Measurements from ENCODE around the gene OSER1. TPM values are rescaled to one million over a fixed set of nuclear protein-coding genes. Genes with fewer than 3 reads are reported as not detected.
A peak's percentile ranks its signal among the peaks of the same experiment; 100 is the strongest.

OSER1 gene
- total RNA-seq, 1 donor from 2014 or later = 29.6 TPM

DNA sequence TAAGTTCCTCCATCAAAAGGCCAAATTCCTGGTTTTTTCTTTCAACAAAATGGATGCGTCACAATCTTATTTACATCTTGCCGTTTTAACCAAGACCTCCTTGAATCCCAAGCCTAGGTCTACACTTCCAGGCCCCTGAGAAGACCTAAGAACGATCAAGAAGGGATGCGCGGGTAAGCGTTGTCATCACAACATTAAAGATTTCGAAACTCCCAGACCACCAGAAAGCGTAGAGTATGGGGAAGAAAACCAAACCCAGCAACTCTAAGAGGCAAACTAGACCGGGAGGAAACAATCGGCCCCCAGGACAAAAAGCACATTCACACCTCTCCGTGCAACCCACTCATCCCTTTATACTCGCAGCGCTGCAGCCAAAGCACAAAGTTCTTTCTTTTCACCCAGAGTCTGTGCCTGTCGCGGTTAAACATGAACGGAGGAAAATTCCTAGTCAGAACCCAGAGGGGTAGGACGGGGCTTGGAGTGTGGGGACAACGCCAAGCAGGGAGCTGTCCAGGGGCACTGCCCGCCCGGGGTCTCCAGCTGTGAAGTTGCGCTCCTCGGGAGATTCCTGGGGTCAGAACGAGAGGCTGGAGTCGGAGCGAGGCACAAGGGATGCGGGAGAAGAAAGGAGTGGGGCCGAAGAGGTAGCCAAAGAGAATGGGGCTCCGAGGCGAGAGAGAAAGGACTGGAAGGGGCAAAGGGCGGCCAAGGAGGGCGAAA lies 725 bp downstream of the OSER1 start:
- intact Hi-C loops (cut with DNase I) = loop anchor here (10.0 kb wide), 1 partner anchor 175 kb away; no protein-coding TSS in a partner anchor

DNA sequence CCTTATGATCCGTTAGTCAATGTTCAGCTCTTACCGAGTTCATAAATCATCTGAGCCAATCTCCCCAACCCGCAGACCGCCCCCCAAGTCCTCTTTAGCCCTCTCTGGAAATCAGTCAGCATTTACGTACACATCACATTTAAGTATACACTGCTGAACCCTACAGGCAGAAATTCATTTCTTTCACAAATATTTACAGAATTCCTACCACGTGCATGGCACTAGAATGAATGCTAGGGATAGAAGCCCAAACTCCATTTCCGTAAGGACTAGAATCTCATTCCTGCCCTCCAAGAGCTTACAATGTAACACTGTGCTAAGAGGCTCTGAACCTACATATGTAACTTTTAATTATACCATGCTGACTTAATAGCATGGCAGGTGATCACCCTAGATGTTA lies 1.8 kb downstream of the OSER1 start:
- H3K36me3 ChIP-seq = peaks cover 30% of the 10 kb centered on the region
- TF ChIP-seq CTCF (IDR thresholded peaks at IDR 0.05) = no peak
- no peaks in the 10 kb centered on the region for H3K27me3 ChIP-seq
- DNase-seq (no peak), ATAC-seq (no peak)
- peaks cover 48% of the 10 kb centered on the region for H3K4me1 ChIP-seq
- peak overlapping the region; percentile 77 for H3K4me3 ChIP-seq
- H3K27ac ChIP-seq = no peak overlapping the region
- H3K9me3 ChIP-seq = no peaks in the 10 kb centered on the region
- intact Hi-C loops (cut with DNase I) = no loop called here

More for the DNA sequence above, 725 bp downstream of the OSER1 start:
- H3K27me3 ChIP-seq = no peaks in the 10 kb centered on the region
- H3K4me3 ChIP-seq = peak overlapping the region; percentile 77
- H3K36me3 ChIP-seq = peaks cover 19% of the 10 kb centered on the region
- H3K4me1 ChIP-seq = peaks cover 37% of the 10 kb centered on the region
- H3K27ac ChIP-seq = peak overlapping the region; percentile 92
- ATAC-seq (peak; percentile 1), DNase-seq (no peak)
- no peaks in the 10 kb centered on the region for H3K9me3 ChIP-seq
- TF ChIP-seq CTCF (IDR thresholded peaks at IDR 0.05) = no peak

DNA sequence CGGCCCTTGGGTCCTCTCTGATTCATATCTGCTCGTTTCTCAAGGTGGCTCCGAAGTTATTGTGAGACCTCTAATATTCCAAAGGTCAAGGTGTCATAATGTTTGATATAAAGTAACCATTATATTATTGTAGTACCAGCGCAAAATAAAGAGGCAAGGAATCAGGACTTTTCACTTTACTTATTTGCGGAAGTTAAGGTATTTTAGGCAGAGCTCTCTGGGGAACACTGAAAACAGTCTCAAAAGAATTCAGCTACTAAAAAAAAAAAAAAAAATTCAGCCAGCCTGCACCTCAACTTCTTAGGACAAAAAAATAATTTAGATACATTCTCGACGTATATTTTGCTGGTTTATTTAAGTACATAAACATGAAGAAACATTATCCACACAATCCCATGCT lies 2.4 kb downstream of the OSER1 start:
- H3K9me3 ChIP-seq = no peaks in the 10 kb centered on the region
- no peak overlapping the region for H3K27ac ChIP-seq
- TF ChIP-seq CTCF (IDR thresholded peaks at IDR 0.05) = no peak
- DNase-seq = no peak
- H3K36me3 ChIP-seq = peaks cover 31% of the 10 kb centered on the region
- H3K27me3 ChIP-seq = no peaks in the 10 kb centered on the region
- intact Hi-C loops (cut with DNase I) = no loop called here
- peak overlapping the region; percentile 77 for H3K4me3 ChIP-seq
- no peak for ATAC-seq
- H3K4me1 ChIP-seq = peaks cover 50% of the 10 kb centered on the region

DNA sequence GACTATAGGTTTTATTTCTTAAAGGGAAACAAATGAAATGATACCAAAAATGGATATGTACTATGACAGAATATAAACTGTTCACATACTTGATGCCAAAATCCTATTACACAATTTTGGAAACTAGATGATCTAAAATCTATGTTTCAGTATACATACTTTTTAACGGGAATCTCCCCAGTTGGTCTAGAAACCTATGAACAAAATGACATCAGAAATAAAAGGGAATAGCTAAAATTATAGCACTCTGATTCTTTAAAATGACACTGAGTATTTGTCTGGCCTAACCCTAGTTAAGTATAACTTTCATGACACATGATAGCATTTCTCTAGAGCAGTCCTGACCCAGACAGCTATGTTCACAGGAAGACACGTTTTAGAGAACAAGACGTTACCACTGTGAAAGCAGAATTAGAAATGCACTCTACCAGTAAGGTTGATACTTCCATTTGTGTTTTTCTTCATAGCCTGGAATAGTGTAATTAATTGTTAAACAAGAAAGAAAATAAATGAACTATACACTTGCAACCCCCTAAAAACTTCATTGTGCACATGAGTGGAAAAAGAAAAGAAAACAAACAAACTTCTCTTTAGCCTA lies 3.3 kb downstream of the OSER1 start:
- Histone ChIP-seq H3K27ac (no peak overlapping the region), H3K4me3 (no peak overlapping the region), H3K36me3 (peaks cover 41% of the 10 kb centered on the region), H3K4me1 (peaks cover 55% of the 10 kb centered on the region), H3K9me3 (no peaks in the 10 kb centered on the region), H3K27me3 (no peaks in the 10 kb centered on the region)
- no peak for DNase-seq
- intact Hi-C loops (cut with DNase I) = no loop called here
- no peak for ATAC-seq
- TF ChIP-seq CTCF (IDR thresholded peaks at IDR 0.05) = no peak

- peaks cover 45% of the 10 kb centered on the region for H3K4me1 ChIP-seq
- intact Hi-C loops (cut with DNase I) = no loop called here
- H3K27ac ChIP-seq = no peak overlapping the region
Observed at GRCh38 chr20:44206132-44206531, 4.4 kb downstream of the OSER1 start.

More at GRCh38 chr20:44206132-44206531, 4.4 kb downstream of the OSER1 start:
- H3K27me3 ChIP-seq = no peaks in the 10 kb centered on the region
- DNase-seq (no peak), ATAC-seq (no peak)
- no peaks in the 10 kb centered on the region for H3K9me3 ChIP-seq
- H3K36me3 ChIP-seq = peaks cover 52% of the 10 kb centered on the region
- H3K4me3 ChIP-seq = no peak overlapping the region
- no peak for TF ChIP-seq CTCF (IDR thresholded peaks at IDR 0.05)
